ENCODE measurements around the gene TMEM238. TPM values are rescaled to one million over a fixed set of nuclear protein-coding genes. Genes with fewer than 3 reads are reported as not detected.

TMEM238 gene
- total RNA-seq, 1 donor from 2014 or later = not detected

DNA sequence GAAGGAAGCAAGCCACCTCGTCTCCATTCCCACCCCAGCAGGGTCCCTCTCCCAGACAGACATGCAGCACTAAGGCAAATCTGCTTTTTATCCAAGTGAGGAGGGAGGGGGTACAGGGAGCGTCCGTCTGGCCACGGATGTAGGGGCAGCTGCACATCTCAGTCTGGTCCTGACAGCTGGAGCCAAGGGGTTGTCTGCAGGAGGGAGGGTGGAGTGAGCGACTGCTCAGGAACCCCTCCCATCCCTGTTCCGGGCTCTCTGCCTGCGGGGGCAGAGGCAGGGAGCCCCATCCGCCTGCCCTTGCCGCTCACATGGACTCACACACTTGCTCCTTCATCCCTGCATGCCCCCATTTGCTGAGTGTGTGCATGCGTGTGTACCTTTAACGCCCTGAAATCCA lies 4.9 kb downstream of the TMEM238 start:
- H3K4me1 ChIP-seq = peaks cover 0 to 5% of the 10 kb centered on the region in 2 donors
- H3K27me3 ChIP-seq = peaks cover 5% of the 10 kb centered on the region
- no peak for DNase-seq (ENCODE audit: low spot score in 2 of 2)
- TF ChIP-seq, protein P1, sequence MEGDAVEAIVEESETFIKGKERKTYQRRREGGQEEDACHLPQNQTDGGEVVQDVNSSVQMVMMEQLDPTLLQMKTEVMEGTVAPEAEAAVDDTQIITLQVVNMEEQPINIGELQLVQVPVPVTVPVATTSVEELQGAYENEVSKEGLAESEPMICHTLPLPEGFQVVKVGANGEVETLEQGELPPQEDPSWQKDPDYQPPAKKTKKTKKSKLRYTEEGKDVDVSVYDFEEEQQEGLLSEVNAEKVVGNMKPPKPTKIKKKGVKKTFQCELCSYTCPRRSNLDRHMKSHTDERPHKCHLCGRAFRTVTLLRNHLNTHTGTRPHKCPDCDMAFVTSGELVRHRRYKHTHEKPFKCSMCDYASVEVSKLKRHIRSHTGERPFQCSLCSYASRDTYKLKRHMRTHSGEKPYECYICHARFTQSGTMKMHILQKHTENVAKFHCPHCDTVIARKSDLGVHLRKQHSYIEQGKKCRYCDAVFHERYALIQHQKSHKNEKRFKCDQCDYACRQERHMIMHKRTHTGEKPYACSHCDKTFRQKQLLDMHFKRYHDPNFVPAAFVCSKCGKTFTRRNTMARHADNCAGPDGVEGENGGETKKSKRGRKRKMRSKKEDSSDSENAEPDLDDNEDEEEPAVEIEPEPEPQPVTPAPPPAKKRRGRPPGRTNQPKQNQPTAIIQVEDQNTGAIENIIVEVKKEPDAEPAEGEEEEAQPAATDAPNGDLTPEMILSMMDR (IDR thresholded peaks at IDR 0.05) = no peak
- no peak overlapping the region for H3K4me3 ChIP-seq
- H3K36me3 ChIP-seq = no peaks in the 10 kb centered on the region
- H3K27ac ChIP-seq = no peak overlapping the region
- H3K9me3 ChIP-seq = no peaks in the 10 kb centered on the region
- intact Hi-C loops (cut with DNase I) = no loop called here

DNA sequence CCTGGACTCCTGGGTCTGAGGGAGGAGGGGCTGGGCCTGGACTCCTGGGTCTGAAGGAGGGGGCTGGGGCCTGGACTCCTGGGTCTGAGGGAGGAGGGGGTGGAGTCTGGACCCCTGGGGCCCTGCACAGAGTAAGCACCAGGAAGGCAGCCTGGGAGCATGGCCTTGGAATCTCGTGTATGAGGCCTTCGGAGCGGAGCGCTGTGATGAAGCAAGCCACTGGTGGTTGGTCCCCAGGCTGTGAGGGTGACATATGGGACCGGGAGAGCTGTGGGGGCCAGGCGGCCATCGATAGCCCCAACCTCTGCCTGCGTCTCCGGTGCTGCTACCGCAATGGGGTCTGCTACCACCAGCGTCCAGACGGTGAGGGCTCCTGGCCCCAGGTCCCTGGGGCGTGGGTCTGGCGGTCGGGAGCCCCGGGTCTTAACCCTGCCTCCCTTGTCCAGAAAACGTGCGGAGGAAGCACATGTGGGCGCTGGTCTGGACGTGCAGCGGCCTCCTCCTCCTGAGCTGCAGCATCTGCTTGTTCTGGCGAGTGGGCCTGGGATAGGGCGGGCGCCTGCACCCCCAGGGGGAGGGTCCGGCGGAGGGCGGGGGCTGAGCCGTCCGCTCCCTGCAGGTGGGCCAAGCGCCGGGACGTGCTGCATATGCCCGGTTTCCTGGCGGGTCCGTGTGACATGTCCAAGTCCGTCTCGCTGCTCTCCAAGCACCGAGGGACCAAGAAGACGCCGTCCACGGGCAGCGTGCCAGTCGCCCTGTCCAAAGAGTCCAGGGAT lies 6.5 kb downstream of the TMEM238 start:
- peaks cover 10% of the 10 kb centered on the region for H3K27me3 ChIP-seq
- intact Hi-C loops (cut with DNase I) = no loop called here
- TF ChIP-seq, protein P1 (IDR thresholded peaks at IDR 0.05) = no peak

DNA sequence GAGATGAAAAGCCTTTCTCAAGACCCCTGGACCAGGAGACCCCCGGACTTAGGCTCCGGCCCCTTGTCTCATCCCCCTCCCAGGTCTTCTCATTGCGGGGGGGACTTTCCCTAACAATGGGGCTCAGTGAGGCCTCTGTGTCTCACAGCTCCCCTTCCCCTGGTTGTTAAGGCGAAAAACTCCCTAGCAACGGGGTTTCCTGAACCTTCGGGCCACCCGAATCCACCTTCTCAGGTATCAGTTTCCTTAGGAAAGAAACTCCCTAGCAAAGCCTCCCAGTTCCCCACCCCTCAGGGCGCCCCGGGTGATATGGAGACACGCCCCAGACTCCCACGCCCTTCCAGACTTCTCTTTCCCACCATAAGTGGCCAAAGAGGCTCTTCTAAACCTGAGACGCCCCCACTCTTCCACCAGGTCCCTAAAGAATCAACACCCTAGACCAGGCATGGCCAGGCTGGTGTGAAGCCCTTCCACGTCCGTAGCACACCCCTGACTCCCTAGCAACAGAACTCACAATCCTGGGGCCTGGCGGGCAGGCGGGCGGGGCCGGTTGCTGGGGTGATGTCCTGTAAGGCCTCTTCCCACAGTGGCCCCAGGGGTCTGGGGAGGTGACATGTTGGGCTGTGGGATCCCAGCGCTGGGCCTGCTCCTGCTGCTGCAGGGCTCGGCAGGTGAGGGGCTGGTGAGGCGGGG lies 7.7 kb downstream of the TMEM238 start, which contains the start of gene TMEM190:
TMEM190 (plus strand) TSS at position 586 of the 693 bp plus-strand sequence; CDS start at position 614, 28 bp downstream.
- no peak within 1 kb of the TSS for H3K27ac ChIP-seq
- TF ChIP-seq, protein P1 (IDR thresholded peaks at IDR 0.05) = no peak
- intact Hi-C loops (cut with DNase I) = no loop called here
- H3K4me3 ChIP-seq = no peak within 1 kb of the TSS
- no peaks in the 10 kb centered on the region for H3K36me3 ChIP-seq
- H3K9me3 ChIP-seq = no peaks in the 10 kb centered on the region
- no peaks in the 10 kb centered on the region for H3K4me1 ChIP-seq
- peaks cover 10% of the 10 kb centered on the region for H3K27me3 ChIP-seq
- no peak for DNase-seq (ENCODE audit: low spot score in 2 of 2)

More for the DNA sequence above, 6.5 kb downstream of the TMEM238 start:
- Histone ChIP-seq H3K4me1 (no peaks in the 10 kb centered on the region), H3K36me3 (no peaks in the 10 kb centered on the region), H3K9me3 (no peaks in the 10 kb centered on the region), H3K27ac (no peak overlapping the region), H3K4me3 (no peak overlapping the region)
- no peak for DNase-seq (ENCODE audit: low spot score in 2 of 2)

DNA sequence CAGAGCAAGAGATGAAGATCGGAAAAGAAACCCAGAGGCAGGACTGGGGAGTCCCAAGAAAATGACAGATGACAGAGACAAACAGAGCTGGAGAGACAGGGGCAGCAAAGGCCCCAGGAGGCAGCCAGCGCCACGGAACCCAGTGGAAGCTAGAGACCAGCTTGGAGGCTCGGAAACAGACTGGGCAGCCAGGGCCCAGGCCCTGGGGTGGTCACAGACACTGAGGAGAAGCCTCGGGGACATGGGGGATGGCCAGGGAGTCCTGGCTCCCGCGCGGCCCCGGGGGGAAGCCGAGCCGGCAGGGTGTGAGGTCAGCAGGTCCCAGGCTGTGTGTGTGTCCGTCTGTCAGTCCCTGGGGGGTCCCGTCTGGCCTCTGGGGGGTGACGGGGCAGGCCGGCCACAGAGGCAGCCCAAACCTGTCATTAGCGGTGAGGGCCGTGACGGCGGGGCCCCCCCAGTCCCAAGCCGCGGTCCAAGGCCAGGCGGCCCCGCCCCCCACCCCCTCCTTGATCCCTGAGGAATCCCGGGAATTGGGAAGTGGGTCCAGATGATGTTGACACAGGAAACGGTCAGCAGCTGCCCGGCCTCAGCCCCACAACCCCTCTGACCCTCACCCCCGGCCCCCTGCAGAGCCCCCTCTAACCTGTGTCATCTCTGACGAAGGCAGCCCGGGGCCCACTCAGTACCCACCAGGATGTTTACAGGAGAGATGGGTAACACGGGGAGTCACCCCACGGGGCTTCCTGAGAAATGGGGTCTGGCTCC lies 9.9 kb downstream of the TMEM238 start:
- Histone ChIP-seq H3K9me3 (no peaks in the 10 kb centered on the region), H3K4me1 (peaks cover 0 to 5% of the 10 kb centered on the region in 2 donors), H3K4me3 (no peak overlapping the region), H3K27me3 (peaks cover 12% of the 10 kb centered on the region), H3K27ac (no peak overlapping the region), H3K36me3 (no peaks in the 10 kb centered on the region)
- TF ChIP-seq, protein P1 (IDR thresholded peaks at IDR 0.05) = no peak
- DNase-seq (ENCODE audit: low spot score in 2 of 2) = no peak
- intact Hi-C loops (cut with DNase I) = no loop called here

GRCh38 chr19:55373306-55373992 lies 10.6 kb downstream of the TMEM238 start:
- intact Hi-C loops (cut with DNase I) = no loop called here
- no peak for DNase-seq (ENCODE audit: low spot score in 2 of 2)
- Histone ChIP-seq H3K4me1 (peaks cover 0 to 5% of the 10 kb centered on the region in 2 donors), H3K36me3 (no peaks in the 10 kb centered on the region), H3K27me3 (peaks cover 18% of the 10 kb centered on the region), H3K27ac (no peak overlapping the region), H3K9me3 (no peaks in the 10 kb centered on the region), H3K4me3 (no peak overlapping the region)
- TF ChIP-seq, protein P1 (IDR thresholded peaks at IDR 0.05) = no peak

Data from ascending aorta (tissue), 2 donors.